ENCODE results near the gene SIGLEC11. TPM values are rescaled to one million over a fixed set of nuclear protein-coding genes. Genes with fewer than 3 reads are reported as not detected.

The SIGLEC11 gene
- total RNA-seq, 4 donors from 2014 or later = 0.38 TPM; not detected in 3

GRCh38 chr19:49923055-49924003 is 37.6 kb downstream of the SIGLEC11 start:
- no peak for DNase-seq
- H3K4me1 ChIP-seq = peaks cover 9 to 39% (median 10%) of the 10 kb centered on the region in 3 donors
- no peaks in the 10 kb centered on the region for H3K9me3 ChIP-seq
- H3K27me3 ChIP-seq = no peaks in the 10 kb centered on the region
- peaks cover 0 to 84% (median 10%) of the 10 kb centered on the region in 3 donors for H3K36me3 ChIP-seq
- no peak for TF ChIP-seq CTCF (IDR thresholded peaks at IDR 0.05)
- no peak for TF ChIP-seq POLR2A (IDR thresholded peaks at IDR 0.05)
- intact Hi-C loops (cut with DNase I) = no loop called here
- H3K4me3 ChIP-seq = no peak overlapping the region
- 79 to 83% methylated on average over 18 to 20 of the region's 31 CpGs for WGBS, 2 donors
- H3K27ac ChIP-seq = peak overlapping the region in 1 of 4 donors; percentile 52

GRCh38 chr19:49921871-49922795 is 38.8 kb downstream of the SIGLEC11 start:
- no peak for DNase-seq

GRCh38 chr19:49920624-49921363 is 40.2 kb downstream of the SIGLEC11 start:
- Histone ChIP-seq H3K27ac (no peak overlapping the region), H3K9me3 (no peaks in the 10 kb centered on the region), H3K4me3 (no peak overlapping the region), H3K4me1 (peaks cover 0 to 22% (median 0%) of the 10 kb centered on the region in 3 donors), H3K27me3 (no peaks in the 10 kb centered on the region), H3K36me3 (peaks cover 0 to 89% (median 12%) of the 10 kb centered on the region in 3 donors)
- intact Hi-C loops (cut with DNase I) = no loop called here
- no peak for DNase-seq
- TF ChIP-seq POLR2A (IDR thresholded peaks at IDR 0.05) (no peak), CTCF (IDR thresholded peaks at IDR 0.05) (no peak)
- 84 to 91% methylated on average over 21 to 23 of the region's 24 CpGs for WGBS, 2 donors

More at GRCh38 chr19:49921871-49922795, 38.8 kb downstream of the SIGLEC11 start:
- Histone ChIP-seq H3K9me3 (no peaks in the 10 kb centered on the region), H3K36me3 (peaks cover 0 to 89% (median 10%) of the 10 kb centered on the region in 3 donors), H3K27ac (no peak overlapping the region), H3K4me1 (peaks cover 0 to 27% (median 0%) of the 10 kb centered on the region in 3 donors), H3K4me3 (no peak overlapping the region), H3K27me3 (no peaks in the 10 kb centered on the region)
- TF ChIP-seq CTCF (IDR thresholded peaks at IDR 0.05) = no peak
- no peak for TF ChIP-seq POLR2A (IDR thresholded peaks at IDR 0.05)
- intact Hi-C loops (cut with DNase I) = no loop called here
- WGBS, 2 donors = 60 to 91% methylated on average over 7 to 14 of the region's 22 CpGs

GRCh38 chr19:49918089-49918488 is 42.9 kb downstream of the SIGLEC11 start:
- WGBS, 2 donors = 89 to 90% methylated on average over 7 to 8 of the region's 8 CpGs
- H3K9me3 ChIP-seq = no peaks in the 10 kb centered on the region
- peaks cover 0 to 88% (median 4%) of the 10 kb centered on the region in 3 donors for H3K36me3 ChIP-seq
- H3K4me3 ChIP-seq = no peak overlapping the region
- no peak for DNase-seq
- intact Hi-C loops (cut with DNase I) = no loop called here
- H3K4me1 ChIP-seq = peaks cover 0 to 6% (median 0%) of the 10 kb centered on the region in 3 donors
- no peak overlapping the region for H3K27ac ChIP-seq
- no peaks in the 10 kb centered on the region for H3K27me3 ChIP-seq
- TF ChIP-seq POLR2A (IDR thresholded peaks at IDR 0.05) (no peak), CTCF (IDR thresholded peaks at IDR 0.05) (no peak)
